ENCODE results near the gene UCP3. TPM values are rescaled to one million over a fixed set of nuclear protein-coding genes. Genes with fewer than 3 reads are reported as not detected.

UCP3 gene
- 0.68 TPM for polyA plus RNA-seq (2013, experiment 1 of 2)
- polyA plus RNA-seq (2013, experiment 2 of 2) = 0.89 TPM

DNA sequence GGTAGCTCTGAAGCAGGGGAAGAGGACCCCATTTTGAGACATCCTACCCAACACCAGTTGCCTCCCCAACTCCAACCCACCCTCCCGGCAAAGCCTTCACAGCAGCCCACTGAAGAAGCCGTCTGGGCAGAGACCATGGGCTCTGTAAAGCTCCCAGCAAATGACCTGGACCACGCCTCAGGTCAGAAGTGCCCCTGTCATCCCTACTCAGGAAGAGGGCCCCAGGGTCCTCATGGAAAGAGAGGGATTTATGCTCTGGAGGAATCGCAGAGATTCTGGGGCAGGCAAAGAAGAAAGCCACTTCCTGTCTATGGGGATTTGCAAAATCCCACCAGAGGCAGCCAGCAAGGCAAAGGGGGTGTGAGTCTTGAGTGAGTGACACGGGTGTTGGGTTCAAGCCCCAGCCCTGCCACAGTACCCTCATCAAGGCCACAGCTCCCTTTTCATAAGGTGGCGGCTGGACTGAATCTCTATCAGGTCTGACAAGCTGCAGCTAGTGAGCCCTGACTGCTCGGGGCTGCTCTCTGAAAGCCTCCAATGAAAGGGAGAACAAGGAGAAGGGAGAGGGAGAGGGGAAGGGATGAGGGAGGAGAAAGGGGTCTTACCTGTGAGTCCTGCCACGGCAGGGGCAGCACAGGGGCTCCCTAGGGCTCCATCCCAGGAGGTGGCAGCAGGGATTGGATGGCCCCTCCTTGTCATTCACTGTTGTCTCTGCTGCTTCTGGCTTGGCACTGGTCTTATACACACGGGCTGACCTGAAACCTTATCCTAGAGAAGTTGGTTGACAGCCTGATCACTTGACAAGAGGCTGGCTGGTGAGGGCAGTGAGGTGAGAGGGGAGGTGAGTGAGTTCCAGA lies at the start of gene UCP3:
Gene UCP3 (minus strand): TSS at position 713 of the 857 bp plus-strand sequence. CDS start 2,043 bp downstream, outside the sequence.
- Histone ChIP-seq H2AFZ (ENCODE audit: low read length) (no peak within 1 kb of the TSS), H3K14ac (ENCODE audit: low read length) (no peak within 1 kb of the TSS), H3K23ac (ENCODE audit: low read depth, low read length, poor library complexity) (no peak within 1 kb of the TSS), H3K79me1 (ENCODE audit: low read depth, low read length) (no peaks in the 10 kb centered on the region), H3K9me3 (replicated peaks in 1 of 2; ENCODE audit: control insufficient read depth in 2 of 2, insufficient read depth in 1 of 2, low read depth in 1 of 2, low read length in 2 of 2) (no peaks in the 10 kb centered on the region), H3K18ac (ENCODE audit: low read length) (no peak within 1 kb of the TSS), H4K91ac (ENCODE audit: low read depth, low read length, poor library complexity) (no peak within 1 kb of the TSS), H3K4me3 (ENCODE audit: low read length in 2 of 2) (no peak within 1 kb of the TSS), H3K4me1 (ENCODE audit: control insufficient read depth in 2 of 2, insufficient read depth in 1 of 2, low read depth in 1 of 2, low read length in 2 of 2) (peaks cover 0 to 2% of the 10 kb centered on the region in 2 donors), H3K36me3 (replicated peaks in 1 of 2; ENCODE audit: control insufficient read depth in 2 of 2, insufficient read depth in 2 of 2, low read length in 2 of 2) (peaks cover 4 to 45% of the 10 kb centered on the region in 2 donors), H2BK5ac (ENCODE audit: low read length) (no peak within 1 kb of the TSS), H2BK15ac (ENCODE audit: low read length) (no peak within 1 kb of the TSS), H3K27ac (replicated peaks; ENCODE audit: low read length) (no peak within 1 kb of the TSS), H3K4ac (ENCODE audit: low read length) (no peak within 1 kb of the TSS), H3K9ac (ENCODE audit: low read depth, low read length, poor library complexity) (no peak within 1 kb of the TSS), H4K8ac (ENCODE audit: low read depth, low read length) (no peak within 1 kb of the TSS), H2AK5ac (ENCODE audit: low read depth, low read length) (no peak within 1 kb of the TSS), H2BK120ac (ENCODE audit: low read depth, low read length) (no peak within 1 kb of the TSS), H2BK12ac (ENCODE audit: low read length) (no peak within 1 kb of the TSS), H3K27me3 (ENCODE audit: control insufficient read depth in 3 of 3, insufficient read depth in 3 of 3, low read depth in 1 of 3, low read length in 3 of 3) (no peaks in the 10 kb centered on the region), H3K4me2 (ENCODE audit: insufficient read depth, low read length, poor library complexity, severe bottlenecking) (no peak within 1 kb of the TSS)
- no peak for DNase-seq (ENCODE audit: low spot score)
- no CpG with 5 or more reads among the region's 9 CpGs for WGBS, 2 donors (ENCODE audit: extremely low coverage in 2 of 2, insufficient read length in 2 of 2, insufficient replicate concordance in 1 of 2)

- Histone ChIP-seq H2BK120ac (ENCODE audit: low read depth, low read length) (no peak overlapping the region), H3K36me3 (replicated peaks in 1 of 2; ENCODE audit: control insufficient read depth in 2 of 2, insufficient read depth in 2 of 2, low read length in 2 of 2) (peaks cover 3 to 65% of the 10 kb centered on the region in 2 donors), H2AK5ac (ENCODE audit: low read depth, low read length) (no peak overlapping the region), H3K9ac (ENCODE audit: low read depth, low read length, poor library complexity) (no peak overlapping the region), H3K4me3 (ENCODE audit: low read length in 2 of 2) (no peak overlapping the region), H3K27me3 (ENCODE audit: control insufficient read depth in 3 of 3, insufficient read depth in 3 of 3, low read depth in 1 of 3, low read length in 3 of 3) (no peaks in the 10 kb centered on the region), H2BK12ac (ENCODE audit: low read length) (no peak overlapping the region), H3K27ac (replicated peaks; ENCODE audit: low read length) (no peak overlapping the region), H2BK15ac (ENCODE audit: low read length) (no peak overlapping the region), H3K4ac (ENCODE audit: low read length) (no peak overlapping the region), H2AFZ (ENCODE audit: low read length) (no peak overlapping the region), H2BK5ac (ENCODE audit: low read length) (no peak overlapping the region), H3K4me1 (ENCODE audit: control insufficient read depth in 2 of 2, insufficient read depth in 1 of 2, low read depth in 1 of 2, low read length in 2 of 2) (no peaks in the 10 kb centered on the region), H4K91ac (ENCODE audit: low read depth, low read length, poor library complexity) (no peak overlapping the region), H3K79me1 (ENCODE audit: low read depth, low read length) (no peaks in the 10 kb centered on the region), H4K8ac (ENCODE audit: low read depth, low read length) (no peak overlapping the region), H3K23ac (ENCODE audit: low read depth, low read length, poor library complexity) (no peak overlapping the region), H3K4me2 (ENCODE audit: insufficient read depth, low read length, poor library complexity, severe bottlenecking) (no peak overlapping the region), H3K9me3 (replicated peaks in 1 of 2; ENCODE audit: control insufficient read depth in 2 of 2, insufficient read depth in 1 of 2, low read depth in 1 of 2, low read length in 2 of 2) (no peaks in the 10 kb centered on the region), H3K14ac (ENCODE audit: low read length) (no peak overlapping the region), H3K18ac (ENCODE audit: low read length) (no peak overlapping the region)
- no peak for DNase-seq (ENCODE audit: low spot score)
- WGBS, 2 donors (ENCODE audit: extremely low coverage in 2 of 2, insufficient read length in 2 of 2, insufficient replicate concordance in 1 of 2) = no CpG with 5 or more reads among the region's 8 CpGs
These were observed 48.6 kb upstream of the UCP3 start for GRCh38 chr11:74057249-74058151.

- no peak overlapping the region for H3K23ac ChIP-seq (ENCODE audit: low read depth, low read length, poor library complexity)
- DNase-seq (ENCODE audit: low spot score) = no peak
These were observed 47.1 kb upstream of the UCP3 start for GRCh38 chr11:74055938-74056337.

DNA sequence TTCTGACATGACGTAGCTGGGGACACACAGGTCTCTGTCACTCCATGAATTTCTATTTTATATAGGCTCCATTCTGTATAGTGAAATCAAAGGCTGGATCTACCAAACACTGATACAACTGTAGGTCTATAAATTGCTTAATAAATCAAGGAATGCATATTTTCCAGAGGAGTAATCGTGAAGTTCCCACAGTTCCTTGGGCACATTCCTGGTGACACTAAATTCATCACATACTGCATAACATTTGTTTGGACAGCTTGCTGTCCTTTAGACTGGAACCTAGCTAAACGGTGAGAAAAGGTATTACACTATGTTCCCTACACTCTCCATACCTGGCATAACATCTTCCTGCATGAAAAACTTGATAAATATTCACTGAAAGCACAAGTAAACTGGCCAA lies 41.6 kb upstream of the UCP3 start:
- Histone ChIP-seq H3K27ac (replicated peaks; ENCODE audit: low read length) (no peak overlapping the region), H3K4me3 (ENCODE audit: low read length in 2 of 2) (no peak overlapping the region), H3K23ac (ENCODE audit: low read depth, low read length, poor library complexity) (no peak overlapping the region), H2BK5ac (ENCODE audit: low read length) (no peak overlapping the region), H3K9me3 (replicated peaks in 1 of 2; ENCODE audit: control insufficient read depth in 2 of 2, insufficient read depth in 1 of 2, low read depth in 1 of 2, low read length in 2 of 2) (no peaks in the 10 kb centered on the region), H2BK12ac (ENCODE audit: low read length) (no peak overlapping the region), H3K4me1 (ENCODE audit: control insufficient read depth in 2 of 2, insufficient read depth in 1 of 2, low read depth in 1 of 2, low read length in 2 of 2) (no peaks in the 10 kb centered on the region), H4K8ac (ENCODE audit: low read depth, low read length) (no peak overlapping the region), H3K4me2 (ENCODE audit: insufficient read depth, low read length, poor library complexity, severe bottlenecking) (no peak overlapping the region), H2BK15ac (ENCODE audit: low read length) (no peak overlapping the region), H3K4ac (ENCODE audit: low read length) (no peak overlapping the region), H3K9ac (ENCODE audit: low read depth, low read length, poor library complexity) (no peak overlapping the region), H2AFZ (ENCODE audit: low read length) (no peak overlapping the region), H3K18ac (ENCODE audit: low read length) (no peak overlapping the region), H2BK120ac (ENCODE audit: low read depth, low read length) (no peak overlapping the region), H4K91ac (ENCODE audit: low read depth, low read length, poor library complexity) (no peak overlapping the region), H2AK5ac (ENCODE audit: low read depth, low read length) (no peak overlapping the region), H3K36me3 (replicated peaks in 1 of 2; ENCODE audit: control insufficient read depth in 2 of 2, insufficient read depth in 2 of 2, low read length in 2 of 2) (peaks cover 10 to 88% of the 10 kb centered on the region in 2 donors), H3K14ac (ENCODE audit: low read length) (no peak overlapping the region), H3K27me3 (ENCODE audit: control insufficient read depth in 3 of 3, insufficient read depth in 3 of 3, low read depth in 1 of 3, low read length in 3 of 3) (peaks cover 0 to 2% (median 0%) of the 10 kb centered on the region in 3 experiments), H3K79me1 (ENCODE audit: low read depth, low read length) (no peaks in the 10 kb centered on the region)
- DNase-seq (ENCODE audit: low spot score) = no peak
- WGBS, 2 donors (ENCODE audit: extremely low coverage in 2 of 2, insufficient read length in 2 of 2, insufficient replicate concordance in 1 of 2) = no CpG with 5 or more reads among the region's 3 CpGs

More at GRCh38 chr11:74055938-74056337, 47.1 kb upstream of the UCP3 start:
- Histone ChIP-seq H3K4me2 (ENCODE audit: insufficient read depth, low read length, poor library complexity, severe bottlenecking) (no peak overlapping the region), H3K36me3 (replicated peaks in 1 of 2; ENCODE audit: control insufficient read depth in 2 of 2, insufficient read depth in 2 of 2, low read length in 2 of 2) (peaks cover 3 to 77% of the 10 kb centered on the region in 2 donors), H3K79me1 (ENCODE audit: low read depth, low read length) (no peaks in the 10 kb centered on the region), H2BK12ac (ENCODE audit: low read length) (no peak overlapping the region), H3K27me3 (ENCODE audit: control insufficient read depth in 3 of 3, insufficient read depth in 3 of 3, low read depth in 1 of 3, low read length in 3 of 3) (no peaks in the 10 kb centered on the region), H2AK5ac (ENCODE audit: low read depth, low read length) (no peak overlapping the region), H3K14ac (ENCODE audit: low read length) (no peak overlapping the region), H3K9me3 (replicated peaks in 1 of 2; ENCODE audit: control insufficient read depth in 2 of 2, insufficient read depth in 1 of 2, low read depth in 1 of 2, low read length in 2 of 2) (no peaks in the 10 kb centered on the region), H3K27ac (replicated peaks; ENCODE audit: low read length) (no peak overlapping the region), H3K18ac (ENCODE audit: low read length) (no peak overlapping the region), H2AFZ (ENCODE audit: low read length) (no peak overlapping the region), H3K4me1 (ENCODE audit: control insufficient read depth in 2 of 2, insufficient read depth in 1 of 2, low read depth in 1 of 2, low read length in 2 of 2) (no peaks in the 10 kb centered on the region), H4K91ac (ENCODE audit: low read depth, low read length, poor library complexity) (no peak overlapping the region), H3K4ac (ENCODE audit: low read length) (no peak overlapping the region), H2BK120ac (ENCODE audit: low read depth, low read length) (no peak overlapping the region), H2BK15ac (ENCODE audit: low read length) (no peak overlapping the region), H3K9ac (ENCODE audit: low read depth, low read length, poor library complexity) (no peak overlapping the region), H4K8ac (ENCODE audit: low read depth, low read length) (no peak overlapping the region), H2BK5ac (ENCODE audit: low read length) (no peak overlapping the region), H3K4me3 (ENCODE audit: low read length in 2 of 2) (no peak overlapping the region)
